ENCODE results near the gene NAGPA.

NAGPA gene

DNA sequence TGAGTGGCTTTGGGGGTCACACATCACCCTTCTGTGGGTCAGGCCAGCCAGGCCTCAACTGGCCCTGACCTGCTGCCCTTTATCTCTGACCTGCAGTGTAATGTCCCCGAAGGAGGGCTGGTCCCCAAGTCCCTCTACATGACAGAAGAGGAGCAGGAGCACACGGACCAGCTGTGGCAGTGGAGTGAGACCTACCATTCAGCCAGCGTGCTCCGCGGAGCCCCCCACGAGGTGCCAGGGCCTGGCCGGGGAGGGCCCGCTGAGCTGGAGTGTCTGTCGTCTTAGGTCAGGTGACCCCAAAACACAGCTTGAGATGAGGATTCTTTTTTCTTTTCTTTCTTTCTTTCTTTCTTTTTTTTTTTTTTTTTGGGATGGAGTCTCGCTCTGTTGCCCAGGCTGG, 26.5 kb downstream of the NAGPA start:
- Mint-ChIP-seq H3K9me3 (no peaks in the 10 kb centered on the region), H3K36me3 (ENCODE audit: low read depth) (no peaks in the 10 kb centered on the region), H3K27me3 (peaks cover 16% of the 10 kb centered on the region), H3K4me3 (no peak overlapping the region), H3K4me1 (ENCODE audit: low read depth) (no peaks in the 10 kb centered on the region), H3K27ac (no peak overlapping the region)
- DNase-seq = no peak

DNA sequence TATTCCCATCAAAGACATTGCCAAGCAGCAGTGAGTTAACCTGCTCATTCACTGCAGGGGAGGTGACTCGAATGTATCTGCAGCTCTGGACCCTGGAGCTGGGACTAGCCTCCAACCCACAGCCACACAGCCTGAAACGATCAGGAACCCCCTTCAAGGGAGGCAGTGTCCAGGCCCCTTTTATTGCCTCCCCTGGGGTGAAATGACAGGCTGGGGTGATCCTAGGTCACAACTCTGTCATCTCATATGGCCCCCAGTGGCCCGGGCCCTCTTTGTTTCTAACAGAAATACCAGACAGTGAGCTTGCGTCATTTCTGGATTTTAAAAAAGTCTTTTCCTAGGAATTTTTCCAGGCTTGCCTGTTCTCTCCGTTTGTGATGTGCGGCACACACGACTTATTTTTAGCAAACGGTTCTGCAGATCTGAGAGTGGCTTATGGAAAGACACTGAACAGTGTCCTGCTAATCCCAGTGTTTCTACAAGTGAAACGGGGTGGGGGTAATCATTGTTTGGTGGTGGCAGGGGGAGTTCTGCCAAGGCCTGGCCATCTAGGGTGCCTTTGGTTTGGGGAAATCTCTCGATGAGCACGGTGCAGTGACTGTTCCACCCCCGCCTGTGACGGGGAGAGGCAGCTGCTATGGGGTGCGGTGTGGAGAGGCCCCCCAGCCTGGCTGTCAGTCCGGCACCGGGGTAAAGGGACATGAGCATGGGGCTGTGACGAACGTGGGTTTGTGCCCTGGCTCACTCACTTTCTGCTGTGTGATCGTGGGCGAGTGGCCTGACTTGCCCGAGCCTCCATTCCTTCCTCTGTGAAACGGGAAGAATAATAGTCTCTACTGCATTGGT, 27.2 kb downstream of the NAGPA start:
- DNase-seq = no peak
- H3K4me1 Mint-ChIP-seq (ENCODE audit: low read depth) = no peaks in the 10 kb centered on the region
- peaks cover 17% of the 10 kb centered on the region for H3K27me3 Mint-ChIP-seq
- no peaks in the 10 kb centered on the region for H3K36me3 Mint-ChIP-seq (ENCODE audit: low read depth)
- H3K9me3 Mint-ChIP-seq = no peaks in the 10 kb centered on the region
- H3K27ac Mint-ChIP-seq = no peak overlapping the region
- no peak overlapping the region for H3K4me3 Mint-ChIP-seq

DNA sequence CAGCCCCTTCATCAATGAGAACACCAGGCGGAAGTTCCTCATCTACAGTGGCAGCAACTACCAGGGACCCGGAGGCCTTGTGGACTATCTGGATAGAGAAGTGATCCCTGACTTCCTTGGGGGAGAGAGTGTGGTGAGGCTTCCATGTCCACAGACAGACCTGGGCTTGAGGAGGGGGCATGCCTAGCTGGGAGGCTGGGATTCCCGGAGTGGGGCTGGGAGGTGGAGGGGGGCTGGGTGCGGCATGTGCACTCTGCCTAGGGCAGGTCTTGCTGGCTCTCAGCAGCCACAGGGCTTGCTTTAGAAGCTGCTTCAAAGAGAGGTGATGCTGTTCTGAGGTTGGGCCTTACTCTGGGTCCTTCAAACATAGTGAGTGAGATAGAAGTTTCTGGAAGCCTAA, 27.8 kb downstream of the NAGPA start:
- H3K4me3 Mint-ChIP-seq = no peak overlapping the region
- no peak overlapping the region for H3K27ac Mint-ChIP-seq
- H3K27me3 Mint-ChIP-seq = peaks cover 19% of the 10 kb centered on the region
- DNase-seq = no peak
- no peaks in the 10 kb centered on the region for H3K36me3 Mint-ChIP-seq (ENCODE audit: low read depth)
- H3K4me1 Mint-ChIP-seq (ENCODE audit: low read depth) = no peaks in the 10 kb centered on the region
- H3K9me3 Mint-ChIP-seq = no peaks in the 10 kb centered on the region

DNA sequence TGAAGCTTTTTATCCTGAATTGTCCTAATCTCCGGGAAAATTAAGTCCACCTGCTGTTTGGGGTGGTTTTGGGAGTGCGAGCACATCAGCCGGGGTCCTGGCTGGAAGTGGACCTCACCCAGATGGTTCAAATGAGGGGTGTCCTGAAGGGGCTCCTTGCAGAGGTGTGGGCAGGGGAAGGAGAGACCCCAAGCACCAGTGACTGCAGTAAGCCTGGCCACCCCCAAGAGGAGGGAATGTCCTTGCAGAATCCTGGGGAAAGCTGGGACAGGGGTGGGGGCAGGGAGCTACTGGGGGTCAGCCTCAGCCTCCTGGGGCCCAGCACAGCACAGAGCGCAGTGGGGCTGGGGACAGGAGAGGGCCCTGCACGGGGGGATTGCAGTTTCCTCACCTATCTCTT, 29.4 kb downstream of the NAGPA start:
- Mint-ChIP-seq H3K4me3 (no peak overlapping the region), H3K27ac (no peak overlapping the region)

DNA sequence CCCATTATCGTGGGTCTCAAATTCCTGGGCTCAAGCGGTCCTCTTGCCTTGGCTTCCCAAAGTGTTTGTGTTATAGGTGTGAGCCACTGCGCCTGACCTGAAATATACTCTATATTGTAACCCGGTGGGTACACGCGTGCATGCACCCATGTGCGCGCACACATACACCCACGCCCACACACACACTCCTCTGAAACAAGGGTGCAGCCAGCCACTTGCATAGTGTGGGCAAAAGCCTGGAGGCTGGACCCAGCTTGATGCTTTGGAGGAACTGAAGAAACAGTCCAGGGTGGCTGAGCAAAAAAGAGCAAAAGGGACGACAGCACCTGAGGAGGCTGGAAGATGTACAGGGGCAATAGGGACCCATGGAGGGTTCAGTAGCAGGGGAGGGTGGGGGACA, 29.9 kb downstream of the NAGPA start:
- Mint-ChIP-seq H3K36me3 (ENCODE audit: low read depth) (no peaks in the 10 kb centered on the region), H3K27ac (no peak overlapping the region), H3K4me1 (ENCODE audit: low read depth) (no peaks in the 10 kb centered on the region), H3K27me3 (peaks cover 14% of the 10 kb centered on the region), H3K4me3 (no peak overlapping the region), H3K9me3 (no peaks in the 10 kb centered on the region)
- no peak for DNase-seq

More for the DNA sequence above, 29.4 kb downstream of the NAGPA start:
- Mint-ChIP-seq H3K9me3 (no peaks in the 10 kb centered on the region), H3K4me1 (ENCODE audit: low read depth) (no peaks in the 10 kb centered on the region), H3K27me3 (peaks cover 15% of the 10 kb centered on the region), H3K36me3 (ENCODE audit: low read depth) (no peaks in the 10 kb centered on the region)
- no peak for DNase-seq

DNA sequence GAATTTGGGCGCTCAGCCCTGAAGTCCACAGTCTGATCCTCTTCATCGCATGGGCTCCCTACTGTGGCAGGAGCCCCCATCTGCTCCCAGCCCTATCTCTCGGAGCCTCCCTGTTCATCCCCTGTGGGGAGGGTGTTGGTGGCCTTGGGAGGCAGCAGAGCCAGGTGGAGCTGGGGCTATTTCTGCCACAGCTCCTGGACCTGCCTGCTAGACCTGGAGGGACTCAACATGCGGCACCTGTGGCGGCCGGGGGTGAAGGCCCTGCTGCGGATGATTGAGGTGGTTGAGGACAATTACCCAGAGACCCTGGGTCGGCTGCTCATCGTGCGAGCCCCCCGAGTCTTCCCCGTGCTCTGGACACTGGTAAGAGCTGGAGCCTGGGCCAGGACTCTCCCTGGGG, 30.5 kb downstream of the NAGPA start:
- no peak overlapping the region for H3K27ac Mint-ChIP-seq
- no peaks in the 10 kb centered on the region for H3K9me3 Mint-ChIP-seq
- no peaks in the 10 kb centered on the region for H3K4me1 Mint-ChIP-seq (ENCODE audit: low read depth)
- H3K36me3 Mint-ChIP-seq (ENCODE audit: low read depth) = no peaks in the 10 kb centered on the region
- peaks cover 15% of the 10 kb centered on the region for H3K27me3 Mint-ChIP-seq
- H3K4me3 Mint-ChIP-seq = no peak overlapping the region
- no peak for DNase-seq

DNA sequence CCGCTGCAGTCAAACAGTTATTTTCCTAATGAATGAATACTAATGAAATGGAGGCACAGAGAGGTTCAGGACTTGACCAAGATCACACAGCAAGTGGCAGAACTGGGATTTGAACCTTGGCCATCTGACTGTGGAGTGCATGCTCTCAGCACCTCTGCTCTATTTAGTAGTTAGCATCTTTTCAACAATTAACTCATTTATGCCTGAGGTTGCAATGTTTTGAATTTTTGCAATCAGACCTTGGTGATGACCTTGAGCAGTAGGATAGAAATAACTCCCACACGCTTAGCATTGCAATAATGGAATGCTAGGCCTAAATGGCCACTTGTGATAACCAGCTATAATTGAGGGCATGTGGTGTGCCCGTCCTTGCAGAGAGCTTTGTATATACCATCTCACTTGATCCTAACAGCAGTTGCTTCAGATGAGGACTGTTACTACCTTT, 31.0 kb downstream of the NAGPA start:
- Mint-ChIP-seq H3K27ac (no peak overlapping the region), H3K36me3 (ENCODE audit: low read depth) (no peaks in the 10 kb centered on the region), H3K4me1 (ENCODE audit: low read depth) (no peaks in the 10 kb centered on the region), H3K4me3 (no peak overlapping the region), H3K9me3 (no peaks in the 10 kb centered on the region), H3K27me3 (peaks cover 16% of the 10 kb centered on the region)
- no peak for DNase-seq

DNA sequence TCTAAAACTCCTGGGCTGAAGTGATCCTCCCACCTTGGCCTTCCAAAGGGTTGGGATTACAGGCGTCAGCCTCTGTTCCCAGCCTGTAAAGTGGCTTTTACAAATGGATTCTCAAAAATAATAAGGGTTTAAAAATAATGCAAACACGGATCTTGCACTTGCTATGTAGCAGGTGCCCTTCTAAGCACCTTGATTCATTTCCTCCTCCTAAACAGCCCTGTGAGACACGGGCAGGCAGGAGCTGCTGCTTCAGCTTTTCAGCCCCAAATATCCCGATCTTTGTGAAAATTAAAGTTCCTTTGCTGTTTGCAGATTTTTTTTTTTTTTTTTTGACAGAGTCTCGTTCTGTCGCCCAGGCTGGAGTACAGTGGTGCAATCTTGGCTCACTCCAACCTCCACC, 31.7 kb downstream of the NAGPA start:
- no peak for DNase-seq
- no peak overlapping the region for H3K27ac Mint-ChIP-seq
- H3K27me3 Mint-ChIP-seq = peaks cover 22% of the 10 kb centered on the region
- no peaks in the 10 kb centered on the region for H3K4me1 Mint-ChIP-seq (ENCODE audit: low read depth)
- no peaks in the 10 kb centered on the region for H3K36me3 Mint-ChIP-seq (ENCODE audit: low read depth)
- H3K4me3 Mint-ChIP-seq = no peak overlapping the region
- H3K9me3 Mint-ChIP-seq = no peaks in the 10 kb centered on the region

DNA sequence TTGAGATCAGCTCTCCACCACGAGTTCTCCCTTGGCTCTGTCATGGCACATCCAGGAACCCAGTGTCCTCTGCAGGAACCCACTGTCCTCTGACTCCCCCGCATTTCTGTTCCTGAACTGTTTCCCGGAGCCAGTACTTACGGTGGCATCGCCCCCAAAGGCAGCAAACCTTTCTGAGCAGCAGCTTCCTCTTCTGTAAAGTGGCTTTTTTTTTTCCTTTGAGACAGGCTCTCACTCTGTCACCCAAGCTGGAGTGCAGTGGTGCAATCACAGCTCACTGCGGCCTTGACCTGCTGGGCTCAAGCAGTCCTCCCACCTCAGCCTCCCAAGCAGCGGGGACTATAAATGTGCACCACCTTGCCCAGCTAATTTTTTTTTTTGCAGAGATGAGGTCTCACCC, 32.2 kb downstream of the NAGPA start:
- Mint-ChIP-seq H3K27ac (no peak overlapping the region), H3K4me1 (ENCODE audit: low read depth) (no peaks in the 10 kb centered on the region), H3K9me3 (no peaks in the 10 kb centered on the region), H3K36me3 (ENCODE audit: low read depth) (no peaks in the 10 kb centered on the region), H3K27me3 (peaks cover 25% of the 10 kb centered on the region), H3K4me3 (no peak overlapping the region)
- DNase-seq = no peak

DNA sequence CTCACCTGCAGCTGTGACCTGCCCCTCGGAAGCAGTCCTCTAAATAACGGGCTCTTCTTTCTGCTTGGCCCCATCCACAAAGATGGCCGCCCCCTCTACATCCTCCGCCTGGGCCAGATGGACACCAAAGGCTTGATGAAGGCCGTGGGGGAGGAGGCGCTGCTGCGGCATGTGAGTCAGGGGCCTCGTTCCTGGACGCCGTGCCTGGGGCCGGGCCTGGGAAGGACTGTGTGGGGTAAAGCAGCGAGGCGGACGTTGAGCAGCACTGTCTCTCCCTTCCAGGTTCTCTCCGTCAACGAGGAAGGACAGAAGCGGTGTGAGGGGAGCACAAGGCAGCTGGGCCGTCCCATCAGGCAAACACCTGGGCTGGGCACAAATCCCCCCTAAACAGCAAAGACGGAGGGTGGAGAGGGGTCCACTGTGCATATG, 33.1 kb downstream of the NAGPA start:
- H3K27ac Mint-ChIP-seq = no peak overlapping the region
- no peaks in the 10 kb centered on the region for H3K4me1 Mint-ChIP-seq (ENCODE audit: low read depth)
- H3K27me3 Mint-ChIP-seq = peaks cover 32% of the 10 kb centered on the region
- H3K36me3 Mint-ChIP-seq (ENCODE audit: low read depth) = no peaks in the 10 kb centered on the region
- H3K9me3 Mint-ChIP-seq = no peaks in the 10 kb centered on the region
- no peak overlapping the region for H3K4me3 Mint-ChIP-seq
- no peak for DNase-seq

DNA sequence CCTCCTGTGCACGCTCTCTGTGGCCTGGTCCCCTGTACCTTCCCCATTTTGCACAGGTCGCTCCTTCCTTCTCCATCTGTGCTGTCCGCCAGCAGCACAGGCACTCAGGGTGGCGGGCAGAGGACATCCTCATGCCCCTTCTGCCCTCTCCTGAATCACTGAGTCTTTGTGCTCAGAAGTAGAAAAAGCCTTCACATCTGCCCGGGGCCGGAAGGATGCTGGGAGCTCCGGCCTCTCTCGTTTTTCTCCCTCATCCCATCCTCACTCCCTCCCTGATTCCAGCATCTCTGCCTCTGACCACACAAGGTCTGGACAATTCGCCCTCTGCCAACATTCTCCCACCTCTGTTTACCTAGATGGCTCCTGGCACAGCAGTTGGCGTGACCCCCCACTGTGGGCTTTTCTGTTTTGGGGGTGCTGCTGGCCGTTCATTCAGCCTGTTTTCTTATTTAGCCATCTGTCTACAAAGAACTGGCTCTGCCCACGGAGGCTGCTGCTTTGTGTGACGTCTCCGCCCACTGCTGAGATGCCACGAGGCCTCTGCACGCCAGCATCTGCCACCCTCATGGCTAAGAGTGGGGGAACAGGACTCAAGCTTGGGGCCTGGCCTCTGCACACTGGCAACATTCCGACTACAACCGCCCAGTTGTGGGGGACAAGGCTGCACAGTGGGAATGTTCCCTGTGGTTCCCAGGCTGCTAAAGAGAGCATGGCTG, 38.9 kb downstream of the NAGPA start:
- Mint-ChIP-seq H3K9me3 (no peaks in the 10 kb centered on the region), H3K4me1 (ENCODE audit: low read depth) (no peaks in the 10 kb centered on the region), H3K4me3 (no peak overlapping the region), H3K27me3 (peaks cover 43% of the 10 kb centered on the region), H3K27ac (no peak overlapping the region), H3K36me3 (ENCODE audit: low read depth) (no peaks in the 10 kb centered on the region)
- DNase-seq = no peak

DNA sequence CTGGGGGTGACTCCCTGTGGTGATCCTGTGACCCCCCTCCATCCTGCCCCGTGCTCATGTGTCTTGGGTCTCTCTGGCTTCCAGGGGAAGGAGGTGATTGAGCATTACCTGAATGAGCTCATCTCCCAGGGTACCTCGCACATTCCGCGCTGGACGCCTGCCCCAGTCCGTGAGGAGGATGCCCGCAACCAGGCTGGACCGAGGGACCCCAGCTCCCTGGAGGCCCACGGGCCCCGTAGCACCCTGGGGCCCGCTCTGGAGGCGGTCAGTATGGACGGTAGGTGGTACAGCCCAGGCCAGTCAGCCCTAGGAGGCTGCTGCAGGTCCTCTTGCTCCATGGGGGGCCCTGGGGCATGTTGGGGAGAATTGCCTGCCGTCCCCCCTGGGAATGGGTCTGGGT, 42.0 kb downstream of the NAGPA start:
- no peak for DNase-seq
- Mint-ChIP-seq H3K4me1 (ENCODE audit: low read depth) (peaks cover 6% of the 10 kb centered on the region), H3K27me3 (peaks cover 59% of the 10 kb centered on the region), H3K4me3 (no peak overlapping the region), H3K27ac (no peak overlapping the region), H3K36me3 (ENCODE audit: low read depth) (no peaks in the 10 kb centered on the region), H3K9me3 (no peaks in the 10 kb centered on the region)

DNA sequence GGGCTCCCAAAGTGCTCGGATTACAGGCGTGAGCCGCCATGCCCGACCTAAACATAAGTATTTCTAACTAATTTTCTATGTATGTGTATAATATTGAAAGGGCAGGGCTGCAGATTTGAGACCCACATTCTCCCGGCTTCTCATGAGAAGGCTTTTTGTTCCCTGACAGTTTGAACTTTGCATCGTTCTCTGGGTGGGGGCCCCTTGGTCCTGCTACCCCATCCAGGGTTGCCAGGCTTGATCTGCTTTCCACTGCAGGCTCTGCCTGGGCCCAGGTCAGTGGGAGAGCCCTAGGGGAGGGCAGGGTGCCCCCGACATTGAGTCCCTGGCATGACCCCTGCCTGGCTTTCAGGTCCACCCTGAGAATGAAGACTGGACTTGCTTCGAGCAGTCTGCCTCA, 43.3 kb downstream of the NAGPA start:
- DNase-seq = no peak
- Mint-ChIP-seq H3K36me3 (ENCODE audit: low read depth) (no peaks in the 10 kb centered on the region), H3K9me3 (no peaks in the 10 kb centered on the region), H3K27me3 (peaks cover 62% of the 10 kb centered on the region), H3K4me3 (no peak overlapping the region), H3K27ac (no peak overlapping the region), H3K4me1 (ENCODE audit: low read depth) (peaks cover 6% of the 10 kb centered on the region)

DNA sequence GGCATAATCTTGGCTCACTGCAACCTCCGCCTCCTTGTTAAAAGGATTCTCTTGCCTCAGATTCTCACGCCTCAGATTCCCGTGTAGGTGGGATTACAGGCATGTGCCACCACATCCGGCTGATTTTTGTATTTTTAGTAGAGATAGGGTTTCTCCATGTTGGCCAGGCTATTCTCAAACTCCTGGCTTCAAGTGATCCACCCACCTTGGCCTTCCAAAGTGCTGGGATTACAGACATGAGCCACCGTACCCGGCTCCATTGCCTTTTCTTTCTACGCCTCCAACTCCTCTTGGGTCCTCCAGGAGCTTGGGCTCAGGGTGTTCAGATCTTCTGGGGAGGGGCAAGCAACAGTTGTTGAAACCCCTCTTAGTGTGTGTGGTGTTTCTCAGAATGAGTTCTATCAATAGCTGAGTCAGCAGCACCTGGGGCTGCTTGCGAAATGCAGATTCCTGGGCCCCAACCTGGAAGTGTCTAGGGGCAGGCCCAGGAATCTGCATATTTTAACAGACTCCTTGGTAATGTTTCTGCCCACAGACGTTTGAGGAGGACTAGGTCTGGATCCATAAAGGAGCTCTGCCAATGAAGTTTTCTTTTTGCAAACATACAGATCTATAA, 44.2 kb downstream of the NAGPA start:
- DNase-seq = no peak
- no peaks in the 10 kb centered on the region for H3K9me3 Mint-ChIP-seq
- H3K36me3 Mint-ChIP-seq (ENCODE audit: low read depth) = no peaks in the 10 kb centered on the region
- H3K27ac Mint-ChIP-seq = no peak overlapping the region
- no peak overlapping the region for H3K4me3 Mint-ChIP-seq
- peaks cover 62% of the 10 kb centered on the region for H3K27me3 Mint-ChIP-seq
- peaks cover 6% of the 10 kb centered on the region for H3K4me1 Mint-ChIP-seq (ENCODE audit: low read depth)

DNA sequence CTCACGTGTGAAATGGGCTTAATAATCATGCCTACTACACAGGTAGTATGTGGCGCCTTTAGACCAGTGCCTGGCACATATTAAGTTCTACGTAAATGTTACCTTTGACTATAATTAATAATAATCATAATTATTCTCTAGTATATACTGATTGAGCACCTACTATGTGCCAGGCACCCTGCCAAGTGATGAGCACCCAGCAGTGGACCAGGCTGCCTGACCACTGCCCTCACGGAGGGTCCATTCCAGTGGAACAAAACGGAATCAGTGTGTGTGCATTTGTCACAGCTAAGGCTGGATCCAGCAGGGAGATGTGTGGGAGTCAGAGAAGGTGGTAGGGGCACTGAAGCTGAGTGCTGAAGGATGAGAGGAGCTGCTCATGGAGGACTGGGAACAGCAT, 45.1 kb downstream of the NAGPA start:
- DNase-seq = no peak
- no peaks in the 10 kb centered on the region for H3K9me3 Mint-ChIP-seq
- H3K4me3 Mint-ChIP-seq = no peak overlapping the region
- no peaks in the 10 kb centered on the region for H3K36me3 Mint-ChIP-seq (ENCODE audit: low read depth)
- no peak overlapping the region for H3K27ac Mint-ChIP-seq
- H3K27me3 Mint-ChIP-seq = peaks cover 61% of the 10 kb centered on the region
- H3K4me1 Mint-ChIP-seq (ENCODE audit: low read depth) = peaks cover 6% of the 10 kb centered on the region
